CD4-positive, alpha-beta T cell treated with Interleukin-6 at 100 ng/mL for 8 hours (primary cell): ENCODE results near the gene TEAD1.

Experiments
- DNase-seq: peaks from one replicate; pipeline ENCODE4 v3.0.0-alpha.2; 2020; ENCODE audit warnings: mixed read lengths, low spot score

Gene TEAD1

DNA sequence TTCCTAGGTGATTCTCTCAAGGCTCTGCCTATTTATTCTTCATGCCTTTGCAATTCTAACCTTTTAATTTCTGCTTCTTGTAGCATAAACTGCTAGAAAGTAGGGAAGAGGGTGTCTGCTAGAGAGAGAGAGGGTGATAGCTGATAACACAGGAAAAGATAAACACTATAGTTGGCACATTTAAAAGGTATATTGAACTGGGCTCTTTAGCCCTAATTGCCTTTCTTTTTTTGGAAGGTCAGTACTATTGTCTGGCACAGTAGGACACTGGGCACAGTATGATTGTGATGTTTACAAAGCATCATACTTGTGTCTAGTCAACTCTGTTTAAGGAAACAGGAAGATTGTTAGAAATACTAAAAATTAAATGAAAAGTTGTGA, 33.3 kb downstream of the TEAD1 start:
- no peak for DNase-seq

GRCh38 chr11:12711496-12711895, 37.3 kb downstream of the TEAD1 start:
- DNase-seq = no peak

- no peak for DNase-seq
These were observed 37.9 kb downstream of the TEAD1 start for GRCh38 chr11:12712132-12712531.

- DNase-seq = no peak
These were observed 40.9 kb downstream of the TEAD1 start for GRCh38 chr11:12715131-12715530.

- DNase-seq = no peak
These were observed 41.7 kb downstream of the TEAD1 start for GRCh38 chr11:12715941-12716340.

DNA sequence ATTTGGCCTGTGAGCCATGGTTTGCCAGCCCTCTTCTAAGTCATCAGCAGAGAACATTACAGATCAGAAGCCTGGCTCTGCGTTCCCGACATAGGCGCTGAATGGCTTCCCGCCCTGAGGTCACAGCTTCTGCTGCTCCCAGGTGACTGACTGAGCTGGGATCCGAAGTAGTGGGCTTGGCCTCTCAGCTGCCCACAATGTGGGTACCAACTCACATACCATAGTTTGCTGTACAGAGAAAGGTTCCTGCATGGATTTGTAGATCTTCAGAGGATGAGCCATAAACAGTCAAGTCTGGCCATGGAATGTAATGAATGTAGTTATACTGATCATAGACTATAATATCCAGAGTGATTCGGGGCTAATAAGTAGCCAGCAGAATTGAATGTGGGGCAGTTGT, 42.6 kb downstream of the TEAD1 start:
- no peak for DNase-seq

DNA sequence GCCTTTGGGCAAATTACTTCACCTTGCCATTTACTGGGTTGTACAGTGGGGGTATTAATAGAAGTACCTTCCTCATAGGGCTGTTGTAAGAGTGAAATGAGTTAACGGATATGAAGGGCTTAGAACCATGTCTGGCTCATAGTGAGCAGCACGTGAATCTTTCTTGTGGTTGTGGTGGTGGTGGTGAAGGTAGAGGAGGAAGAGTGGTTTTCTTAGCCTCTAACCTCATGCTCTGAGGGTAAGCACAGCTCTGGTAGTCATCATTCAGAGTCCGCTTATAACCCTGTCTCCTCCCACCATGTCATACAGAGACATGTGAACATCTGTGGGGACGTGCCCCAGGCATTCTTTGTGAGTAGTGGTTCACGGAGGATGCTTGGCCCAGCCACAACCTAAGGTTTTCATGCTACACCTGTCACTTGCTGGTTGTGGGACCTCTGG, 43.6 kb downstream of the TEAD1 start:
- DNase-seq = peak; percentile 33

DNA sequence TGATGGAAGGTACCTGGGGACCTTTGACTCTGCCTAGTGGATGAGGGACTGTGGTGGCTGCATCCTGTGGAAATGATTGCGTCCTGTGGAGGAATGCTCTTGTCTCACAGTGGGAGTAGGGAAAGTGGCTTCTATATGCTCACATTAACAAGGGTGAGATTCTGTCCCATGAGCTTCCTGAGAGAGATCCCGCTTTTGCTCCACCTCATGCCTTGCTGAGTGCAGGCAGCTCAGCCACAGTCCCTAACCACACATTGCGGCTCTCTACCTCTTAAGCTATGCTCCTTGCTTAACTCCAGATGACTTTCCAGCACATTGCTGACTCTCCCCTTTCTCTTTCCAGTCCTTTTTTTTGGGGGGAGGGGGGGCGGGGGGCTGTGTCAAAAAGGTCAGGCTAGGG, 45.0 kb downstream of the TEAD1 start:
- DNase-seq = no peak

DNA sequence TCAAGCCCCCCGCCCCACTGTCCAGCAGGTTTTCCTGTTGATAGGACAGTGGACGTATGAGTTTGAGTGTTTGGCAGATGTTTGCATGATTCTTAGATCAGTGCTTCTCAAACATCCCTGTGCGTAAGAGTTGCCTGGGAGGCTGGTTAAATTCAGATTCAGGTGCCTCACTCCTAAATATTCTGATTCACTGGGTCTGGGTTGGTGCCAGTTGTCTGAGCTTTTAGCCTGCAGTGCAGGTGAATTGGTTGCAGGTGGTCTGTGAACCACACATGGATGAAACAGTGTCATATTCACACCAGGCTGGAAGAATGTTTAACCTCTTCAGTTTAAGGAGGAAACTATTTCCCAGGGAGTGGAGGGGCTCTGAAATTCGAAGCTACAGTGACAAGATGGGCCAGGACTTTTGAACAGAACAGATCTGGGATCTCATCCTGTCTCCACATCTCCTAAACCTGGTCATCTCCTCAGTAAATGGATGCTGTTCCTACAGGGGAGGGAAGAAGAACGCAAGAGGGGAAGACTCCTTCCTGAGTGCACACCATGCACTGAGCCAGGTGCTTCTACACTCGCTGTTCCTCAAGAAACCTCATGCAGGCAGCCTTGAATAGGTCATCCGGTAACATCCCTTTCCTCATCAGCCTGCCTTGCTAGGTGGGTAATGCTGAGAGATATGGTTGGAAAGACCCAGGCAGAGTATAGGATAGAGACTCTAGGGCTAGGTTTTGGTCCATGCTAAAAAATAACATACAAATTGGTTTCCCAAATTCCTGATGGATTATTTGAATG, 47.8 kb downstream of the TEAD1 start:
- no peak for DNase-seq

- DNase-seq = no peak
These were observed 49.4 kb downstream of the TEAD1 start for GRCh38 chr11:12723421-12724300.

GRCh38 chr11:12724301-12725054, 50.3 kb downstream of the TEAD1 start:
- no peak for DNase-seq

GRCh38 chr11:12725055-12725862, 51.0 kb downstream of the TEAD1 start:
- DNase-seq = no peak

DNA sequence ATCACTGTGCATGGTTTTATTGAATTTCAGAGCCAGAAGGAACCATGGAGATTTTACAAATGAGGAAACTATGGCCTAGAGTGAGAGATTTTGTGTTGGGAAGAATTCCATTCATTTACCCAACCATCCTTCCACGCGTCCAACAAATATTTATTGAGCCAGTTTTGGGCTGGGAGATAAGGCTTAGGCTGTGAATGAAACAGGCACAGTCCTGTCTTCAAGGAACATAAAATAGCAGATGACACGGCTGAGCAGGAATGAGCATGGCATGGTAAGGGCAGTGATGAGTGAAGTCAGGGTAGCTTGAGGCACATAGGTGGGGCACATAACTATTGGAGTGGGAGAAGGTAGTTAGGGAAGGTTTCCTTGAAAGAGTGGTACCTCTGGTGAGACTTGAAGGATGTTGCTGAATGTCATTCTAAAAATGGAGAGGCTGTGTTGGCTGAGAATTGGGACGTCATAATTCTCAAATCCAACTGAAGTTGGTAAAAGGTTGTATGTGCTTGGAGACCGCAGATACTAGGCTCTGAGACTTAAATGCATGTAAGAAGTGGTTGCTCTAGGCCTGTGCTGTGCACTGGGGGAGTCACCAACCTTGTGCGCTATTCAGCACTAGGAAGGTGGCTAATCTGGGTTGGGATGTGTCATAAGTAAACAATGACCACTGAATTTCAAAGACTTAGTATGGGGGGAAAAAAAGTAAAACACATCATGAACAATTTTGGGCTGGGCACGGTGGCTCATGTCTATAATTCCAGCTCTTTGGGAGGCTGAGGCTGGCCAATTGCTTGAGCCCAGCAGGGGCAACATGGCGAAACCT, 51.9 kb downstream of the TEAD1 start:
- DNase-seq = no peak

GRCh38 chr11:12727563-12728211, 53.5 kb downstream of the TEAD1 start:
- DNase-seq = no peak

DNA sequence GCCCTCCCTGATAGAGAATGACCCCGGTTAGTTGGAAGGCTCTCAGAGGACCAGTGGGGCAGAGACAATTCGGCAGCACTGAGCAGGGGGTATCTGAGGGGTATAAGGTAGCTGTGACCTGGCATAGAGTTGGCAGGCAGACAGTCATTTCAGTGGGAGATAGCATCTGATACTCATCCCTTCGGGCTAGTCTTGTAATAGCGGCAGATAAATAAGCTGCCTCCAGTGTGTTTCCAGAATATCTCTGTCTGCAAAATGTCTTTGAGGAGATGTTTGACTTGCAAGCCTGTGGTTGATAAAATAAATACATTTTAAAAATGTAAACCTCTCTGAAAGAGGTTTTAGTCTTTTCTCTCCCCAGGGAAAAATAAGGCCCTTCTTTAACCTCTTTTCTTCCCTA, 54.2 kb downstream of the TEAD1 start:
- DNase-seq = no peak

GRCh38 chr11:12729941-12730340, 55.7 kb downstream of the TEAD1 start:
- DNase-seq = no peak

DNA sequence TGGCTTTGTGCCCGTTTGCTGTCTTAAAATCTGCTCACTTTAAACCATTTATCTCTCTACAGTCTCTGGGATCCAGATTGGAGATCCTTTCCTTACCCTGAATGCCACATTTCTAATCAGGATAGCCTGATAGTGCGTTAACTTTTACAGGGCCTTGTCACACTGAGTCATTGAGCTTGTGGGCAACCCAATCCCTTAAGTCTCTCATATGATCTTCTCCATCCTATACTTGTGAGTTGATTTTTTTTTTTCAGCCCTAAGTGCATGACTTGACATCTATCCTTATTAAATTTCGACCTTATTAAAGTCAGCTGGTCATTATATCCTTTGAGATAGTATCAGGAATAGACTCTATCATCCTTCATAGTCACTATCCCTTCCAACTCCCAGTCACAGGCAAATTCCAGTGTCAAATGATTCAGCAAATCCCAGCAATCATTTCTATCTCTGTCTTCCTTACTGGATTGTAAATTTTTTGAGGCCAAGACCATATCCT, 57.7 kb downstream of the TEAD1 start:
- DNase-seq = no peak

GRCh38 chr11:12733091-12733490, 58.9 kb downstream of the TEAD1 start:
- DNase-seq = no peak

GRCh38 chr11:12734625-12735024, 60.4 kb downstream of the TEAD1 start:
- no peak for DNase-seq

DNA sequence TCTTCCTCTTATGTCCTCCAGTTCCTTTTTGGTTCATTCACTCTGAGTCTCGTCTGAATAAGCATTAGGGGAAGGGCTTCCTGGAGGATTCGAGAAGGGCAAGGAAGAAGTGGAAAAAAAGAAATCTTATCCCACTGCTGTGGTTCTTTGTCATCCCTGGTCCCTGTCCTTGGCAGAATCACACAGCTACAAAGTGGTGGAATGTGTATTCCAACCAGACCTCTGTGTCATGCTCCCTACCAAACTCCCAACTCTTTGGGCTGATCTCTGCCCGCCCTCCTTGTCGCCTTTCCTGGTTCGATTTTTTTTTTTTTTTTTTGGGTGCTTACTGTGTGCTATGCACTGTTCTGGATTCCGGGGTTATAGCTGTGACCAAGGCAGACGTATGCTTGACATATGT, 61.0 kb downstream of the TEAD1 start:
- DNase-seq = no peak
